Measurements from ENCODE around the gene MAP4K4.

- TF ChIP-seq CTCF (IDR thresholded peaks at IDR 0.05) (no peak), POLR2A (IDR thresholded peaks at IDR 0.05) (no peak)
Measured at GRCh38 chr2:101673920-101674319, 23.6 kb upstream of the MAP4K4 start.

Data from stomach (tissue), 4 donors.